GM23338 (cell line): Measurements from ENCODE around the gene ZNF10. TPM values are rescaled to one million over a fixed set of nuclear protein-coding genes. Genes with fewer than 3 reads are reported as not detected.

Experiments
- ATAC-seq: fragments of 200-7000 bp; cut with Tn5 transposase; 3 replicates; pipeline ENCODE4 v1.9.1; 2020
- DNase-seq: peaks from one replicate; pipeline ENCODE4 v3.0.0-alpha.2; 2015; ENCODE audit warnings: low spot score
- H2AFZ ChIP-seq: fragments of 200-600 bp; sonication (generic); 2 replicates; pipeline ENCODE4 v1.8.0; 2016; ENCODE audit warnings: antibody characterized with exemption, mild to moderate bottlenecking, moderate library complexity
- H3F3A ChIP-seq: fragments of 200-600 bp; sonication (generic); replicated peaks from 2 replicates; pipeline ENCODE4 v1.8.0; 2017; ENCODE audit warnings: antibody characterized with exemption, mixed run types, low read depth
- H3K27ac ChIP-seq: fragments of 200-600 bp; sonication (generic); 2 replicates; pipeline ENCODE4 v1.6.1; 2016; ENCODE audit warnings: low read depth
- H3K27me3 ChIP-seq: fragments of 200-600 bp; sonication (generic); 2 replicates; pipeline ENCODE4 v1.8.0; 2016; ENCODE audit warnings: mild to moderate bottlenecking, mixed run types, moderate library complexity; ENCODE audit not compliant: insufficient read depth
- H3K36me3 ChIP-seq: fragments of 200-600 bp; sonication (generic); 2 replicates; pipeline ENCODE4 v1.8.0; 2016; ENCODE audit warnings: mild to moderate bottlenecking; ENCODE audit not compliant: insufficient read depth
- H3K4me1 ChIP-seq: fragments of 200-600 bp; sonication (generic); 2 replicates; pipeline ENCODE4 v1.8.0; 2016; ENCODE audit warnings: mild to moderate bottlenecking, moderate library complexity; ENCODE audit not compliant: insufficient read depth
- H3K4me2 ChIP-seq: fragments of 200-600 bp; sonication (generic); 2 replicates; pipeline ENCODE4 v1.7.1; 2017; ENCODE audit warnings: mixed run types
- H3K4me3 ChIP-seq: fragments of 200-600 bp; sonication (generic); 2 replicates; pipeline ENCODE4 v1.6.1; 2016; ENCODE audit warnings: mixed run types
- H3K79me2 ChIP-seq: fragments of 200-600 bp; sonication (generic); replicated peaks from 2 replicates; pipeline ENCODE4 v1.8.0; 2017; ENCODE audit warnings: mild to moderate bottlenecking; ENCODE audit not compliant: insufficient read depth
- H3K9me2 ChIP-seq: fragments of 200-600 bp; sonication (generic); 2 replicates; pipeline ENCODE4 v1.8.0; 2017; ENCODE audit not compliant: insufficient read depth
- H4K20me1 ChIP-seq: fragments of 200-600 bp; sonication (generic); replicated peaks from 2 replicates; pipeline ENCODE4 v1.8.0; 2017; ENCODE audit warnings: mild to moderate bottlenecking; ENCODE audit not compliant: insufficient read depth
- H3K27ac Mint-ChIP-seq: 2 replicates; pipeline ENCODE4 v1.8.0; 2020; ENCODE audit warnings: inconsistent platforms, mild to moderate bottlenecking, moderate library complexity, mixed read lengths
- H3K27me3 Mint-ChIP-seq: 3 replicates; pipeline ENCODE4 v1.8.0; 2022; ENCODE audit warnings: low read depth, mild to moderate bottlenecking, moderate library complexity, mixed read lengths, inconsistent platforms; ENCODE audit not compliant: insufficient read depth, poor library complexity
- H3K36me3 Mint-ChIP-seq: 3 replicates; pipeline ENCODE4 v1.8.0; 2021; ENCODE audit warnings: low read depth, mild to moderate bottlenecking, inconsistent platforms, moderate library complexity, mixed read lengths
- H3K4me1 Mint-ChIP-seq: 3 replicates; pipeline ENCODE4 v1.8.0; 2020; ENCODE audit warnings: mild to moderate bottlenecking, inconsistent platforms, mixed read lengths
- H3K4me3 Mint-ChIP-seq: 3 replicates; pipeline ENCODE4 v1.8.0; 2021; ENCODE audit warnings: moderate library complexity, mild to moderate bottlenecking, inconsistent platforms, mixed read lengths
- H3K9me3 Mint-ChIP-seq: 3 replicates; pipeline ENCODE4 v1.8.0; 2020; ENCODE audit warnings: moderate library complexity, mild to moderate bottlenecking, inconsistent platforms, mixed read lengths
- CREB1 ChIP-seq: fragments of 250-450 bp; sonication (Bioruptor Pico); IDR thresholded peaks from 2 replicates; pipeline ENCODE4 v1.5.0; 2020; ENCODE audit warnings: low read depth, mild to moderate bottlenecking, moderate library complexity
- EZH2 ChIP-seq: fragments of 200-600 bp; sonication (generic); IDR thresholded peaks from one replicate; pipeline ENCODE4 v1.8.0; 2017; ENCODE audit warnings: antibody characterized with exemption, mild to moderate bottlenecking, low read depth; ENCODE audit not compliant: unreplicated experiment
- EZH2phosphoT487 ChIP-seq: fragments of 200-600 bp; sonication (generic); IDR thresholded peaks from one replicate; pipeline ENCODE4 v1.8.1; 2018; ENCODE audit warnings: antibody characterized with exemption; ENCODE audit not compliant: unreplicated experiment
- JUNB ChIP-seq: IDR thresholded peaks from one replicate; pipeline ENCODE4 v1.6.1; 2016; ENCODE audit warnings: antibody characterized with exemption; ENCODE audit not compliant: unreplicated experiment
- NANOG ChIP-seq: IDR thresholded peaks from 2 replicates; pipeline ENCODE4 v1.6.1; 2016; ENCODE audit warnings: antibody characterized with exemption, borderline replicate concordance
- POLR2AphosphoS5 ChIP-seq: IDR thresholded peaks from 2 replicates; pipeline ENCODE4 v1.6.1; 2016; ENCODE audit warnings: antibody characterized with exemption, low read depth
- STAT1 ChIP-seq: IDR thresholded peaks from one replicate; pipeline ENCODE4 v1.6.1; 2016; ENCODE audit warnings: antibody characterized with exemption; ENCODE audit not compliant: unreplicated experiment
- ZNF331 ChIP-seq: fragments of 250-450 bp; sonication (Bioruptor Pico); IDR thresholded peaks from 2 replicates; pipeline ENCODE4 v1.5.0; 2020; ENCODE audit warnings: low read depth, mild to moderate bottlenecking, moderate library complexity
- polyA plus RNA-seq: library from polyadenylated mRNA; unstranded; fragments of >200 nt; fragmentation: Nextera tagmentation; extraction: Ambion mirVana; gene quantifications from 2 replicates; pipeline ENCODE4 v1.2.1, GENCODE V29; 2016
- total RNA-seq: library from RNA; depleted of rRNA; stranded (reverse); fragments of >200 nt; shearing (Covaris generic); gene quantifications from 2 replicates; pipeline ENCODE4 v1.2.3, GENCODE V29; 2014
- TF ChIP-seq, protein P1 (sequence below), 2 experiments: fragments of 200-600 bp in 1 of 2; sonication (generic) in 1 of 2; conservative IDR thresholded peaks; 2 replicates each; pipeline versions ENCODE4 v1.5.1 to v1.6.1; 2016 to 2017; ENCODE audit warnings: antibody characterized with exemption in 2 of 2, low read depth in 2 of 2, mild to moderate bottlenecking in 2 of 2, moderate library complexity in 1 of 2
- TF ChIP-seq, protein P2 (sequence below): fragments of 250-450 bp; sonication (Bioruptor Pico); IDR thresholded peaks from 2 replicates; pipeline ENCODE4 v1.5.0; 2020; ENCODE audit warnings: mild to moderate bottlenecking, moderate library complexity
- TF ChIP-seq, protein P3 (sequence below): IDR thresholded peaks from 2 replicates; pipeline ENCODE4 v1.6.1; 2016; ENCODE audit warnings: antibody characterized with exemption

Gene ZNF10
- total and polyA plus RNA-seq, 2 experiments from 2014 or later, result 8.2 to 18.5 TPM

DNA sequence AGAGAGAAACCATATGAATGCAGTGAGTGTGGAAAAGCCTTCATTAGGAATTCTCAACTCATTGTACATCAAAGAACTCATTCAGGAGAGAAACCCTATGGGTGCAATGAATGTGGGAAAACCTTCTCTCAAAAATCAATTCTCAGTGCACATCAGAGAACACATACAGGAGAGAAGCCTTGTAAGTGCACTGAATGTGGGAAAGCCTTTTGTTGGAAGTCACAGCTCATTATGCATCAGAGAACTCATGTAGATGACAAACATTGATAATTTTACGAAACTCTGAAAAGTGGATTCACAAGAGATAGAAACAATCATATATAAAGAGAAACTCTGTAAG lies 73.8 kb downstream of the ZNF10 start:
- no peak for ATAC-seq
- peaks cover 98% of the 10 kb centered on the region for H3K9me3 Mint-ChIP-seq
- no peak for DNase-seq
- peaks cover 83% of the 10 kb centered on the region for H3K36me3 Mint-ChIP-seq
- peaks cover 66% of the 10 kb centered on the region for H3K36me3 ChIP-seq
- no peaks in the 10 kb centered on the region for H4K20me1 ChIP-seq
- peaks cover 20% of the 10 kb centered on the region for H3F3A ChIP-seq
- H3K27me3 ChIP-seq, result no peaks in the 10 kb centered on the region
- H3K4me3 Mint-ChIP-seq, result no peak overlapping the region
- H3K4me3 ChIP-seq, result peak overlapping the region; percentile 19; the same call in 1 of the 2 replicates
- H2AFZ ChIP-seq, result no peak overlapping the region
- no peaks in the 10 kb centered on the region for H3K4me1 Mint-ChIP-seq
- no peak overlapping the region for H3K4me2 ChIP-seq
- no peak overlapping the region for H3K27ac ChIP-seq
- H3K27me3 Mint-ChIP-seq, result peaks cover 35% of the 10 kb centered on the region
- H3K79me2 ChIP-seq, result no peaks in the 10 kb centered on the region
- H3K9me2 ChIP-seq, result no peaks in the 10 kb centered on the region
- H3K27ac Mint-ChIP-seq, result no peak overlapping the region
- no peak for TF ChIP-seq EZH2
- TF ChIP-seq, protein P1, sequence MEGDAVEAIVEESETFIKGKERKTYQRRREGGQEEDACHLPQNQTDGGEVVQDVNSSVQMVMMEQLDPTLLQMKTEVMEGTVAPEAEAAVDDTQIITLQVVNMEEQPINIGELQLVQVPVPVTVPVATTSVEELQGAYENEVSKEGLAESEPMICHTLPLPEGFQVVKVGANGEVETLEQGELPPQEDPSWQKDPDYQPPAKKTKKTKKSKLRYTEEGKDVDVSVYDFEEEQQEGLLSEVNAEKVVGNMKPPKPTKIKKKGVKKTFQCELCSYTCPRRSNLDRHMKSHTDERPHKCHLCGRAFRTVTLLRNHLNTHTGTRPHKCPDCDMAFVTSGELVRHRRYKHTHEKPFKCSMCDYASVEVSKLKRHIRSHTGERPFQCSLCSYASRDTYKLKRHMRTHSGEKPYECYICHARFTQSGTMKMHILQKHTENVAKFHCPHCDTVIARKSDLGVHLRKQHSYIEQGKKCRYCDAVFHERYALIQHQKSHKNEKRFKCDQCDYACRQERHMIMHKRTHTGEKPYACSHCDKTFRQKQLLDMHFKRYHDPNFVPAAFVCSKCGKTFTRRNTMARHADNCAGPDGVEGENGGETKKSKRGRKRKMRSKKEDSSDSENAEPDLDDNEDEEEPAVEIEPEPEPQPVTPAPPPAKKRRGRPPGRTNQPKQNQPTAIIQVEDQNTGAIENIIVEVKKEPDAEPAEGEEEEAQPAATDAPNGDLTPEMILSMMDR (conservative IDR thresholded peaks at IDR 0.05; ENCODE audit: low read depth in 2 of 2), result no peak
- TF ChIP-seq ZNF331 (CRISPR knock-in tag), result no peak
- no peaks in the 10 kb centered on the region for H3K4me1 ChIP-seq

DNA sequence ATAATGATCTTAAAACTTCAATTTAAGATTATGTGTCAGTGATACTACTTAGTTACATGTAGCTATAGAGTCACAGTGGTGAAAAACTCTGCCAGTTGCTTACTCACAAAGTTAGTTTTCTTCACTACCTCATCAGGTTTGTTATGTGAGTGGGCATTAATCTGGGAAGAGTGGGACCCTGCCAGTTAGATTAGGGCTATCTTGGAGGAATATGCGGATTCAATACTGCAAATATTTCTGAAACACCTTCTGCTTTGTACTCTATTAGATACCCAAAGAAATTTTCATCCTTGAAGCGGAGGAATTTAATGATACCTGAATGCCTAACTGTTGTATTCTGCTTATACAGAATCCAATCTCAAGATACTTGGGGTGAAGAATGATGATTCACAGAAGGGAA lies 76.0 kb downstream of the ZNF10 start:
- no peak for ATAC-seq
- no peak for TF ChIP-seq ZNF331 (CRISPR knock-in tag)
- TF ChIP-seq CREB1 (CRISPR knock-in tag), result no peak
- no peak for TF ChIP-seq POLR2AphosphoS5
- TF ChIP-seq JUNB, result no peak
- TF ChIP-seq NANOG, result no peak
- TF ChIP-seq, protein P2, sequence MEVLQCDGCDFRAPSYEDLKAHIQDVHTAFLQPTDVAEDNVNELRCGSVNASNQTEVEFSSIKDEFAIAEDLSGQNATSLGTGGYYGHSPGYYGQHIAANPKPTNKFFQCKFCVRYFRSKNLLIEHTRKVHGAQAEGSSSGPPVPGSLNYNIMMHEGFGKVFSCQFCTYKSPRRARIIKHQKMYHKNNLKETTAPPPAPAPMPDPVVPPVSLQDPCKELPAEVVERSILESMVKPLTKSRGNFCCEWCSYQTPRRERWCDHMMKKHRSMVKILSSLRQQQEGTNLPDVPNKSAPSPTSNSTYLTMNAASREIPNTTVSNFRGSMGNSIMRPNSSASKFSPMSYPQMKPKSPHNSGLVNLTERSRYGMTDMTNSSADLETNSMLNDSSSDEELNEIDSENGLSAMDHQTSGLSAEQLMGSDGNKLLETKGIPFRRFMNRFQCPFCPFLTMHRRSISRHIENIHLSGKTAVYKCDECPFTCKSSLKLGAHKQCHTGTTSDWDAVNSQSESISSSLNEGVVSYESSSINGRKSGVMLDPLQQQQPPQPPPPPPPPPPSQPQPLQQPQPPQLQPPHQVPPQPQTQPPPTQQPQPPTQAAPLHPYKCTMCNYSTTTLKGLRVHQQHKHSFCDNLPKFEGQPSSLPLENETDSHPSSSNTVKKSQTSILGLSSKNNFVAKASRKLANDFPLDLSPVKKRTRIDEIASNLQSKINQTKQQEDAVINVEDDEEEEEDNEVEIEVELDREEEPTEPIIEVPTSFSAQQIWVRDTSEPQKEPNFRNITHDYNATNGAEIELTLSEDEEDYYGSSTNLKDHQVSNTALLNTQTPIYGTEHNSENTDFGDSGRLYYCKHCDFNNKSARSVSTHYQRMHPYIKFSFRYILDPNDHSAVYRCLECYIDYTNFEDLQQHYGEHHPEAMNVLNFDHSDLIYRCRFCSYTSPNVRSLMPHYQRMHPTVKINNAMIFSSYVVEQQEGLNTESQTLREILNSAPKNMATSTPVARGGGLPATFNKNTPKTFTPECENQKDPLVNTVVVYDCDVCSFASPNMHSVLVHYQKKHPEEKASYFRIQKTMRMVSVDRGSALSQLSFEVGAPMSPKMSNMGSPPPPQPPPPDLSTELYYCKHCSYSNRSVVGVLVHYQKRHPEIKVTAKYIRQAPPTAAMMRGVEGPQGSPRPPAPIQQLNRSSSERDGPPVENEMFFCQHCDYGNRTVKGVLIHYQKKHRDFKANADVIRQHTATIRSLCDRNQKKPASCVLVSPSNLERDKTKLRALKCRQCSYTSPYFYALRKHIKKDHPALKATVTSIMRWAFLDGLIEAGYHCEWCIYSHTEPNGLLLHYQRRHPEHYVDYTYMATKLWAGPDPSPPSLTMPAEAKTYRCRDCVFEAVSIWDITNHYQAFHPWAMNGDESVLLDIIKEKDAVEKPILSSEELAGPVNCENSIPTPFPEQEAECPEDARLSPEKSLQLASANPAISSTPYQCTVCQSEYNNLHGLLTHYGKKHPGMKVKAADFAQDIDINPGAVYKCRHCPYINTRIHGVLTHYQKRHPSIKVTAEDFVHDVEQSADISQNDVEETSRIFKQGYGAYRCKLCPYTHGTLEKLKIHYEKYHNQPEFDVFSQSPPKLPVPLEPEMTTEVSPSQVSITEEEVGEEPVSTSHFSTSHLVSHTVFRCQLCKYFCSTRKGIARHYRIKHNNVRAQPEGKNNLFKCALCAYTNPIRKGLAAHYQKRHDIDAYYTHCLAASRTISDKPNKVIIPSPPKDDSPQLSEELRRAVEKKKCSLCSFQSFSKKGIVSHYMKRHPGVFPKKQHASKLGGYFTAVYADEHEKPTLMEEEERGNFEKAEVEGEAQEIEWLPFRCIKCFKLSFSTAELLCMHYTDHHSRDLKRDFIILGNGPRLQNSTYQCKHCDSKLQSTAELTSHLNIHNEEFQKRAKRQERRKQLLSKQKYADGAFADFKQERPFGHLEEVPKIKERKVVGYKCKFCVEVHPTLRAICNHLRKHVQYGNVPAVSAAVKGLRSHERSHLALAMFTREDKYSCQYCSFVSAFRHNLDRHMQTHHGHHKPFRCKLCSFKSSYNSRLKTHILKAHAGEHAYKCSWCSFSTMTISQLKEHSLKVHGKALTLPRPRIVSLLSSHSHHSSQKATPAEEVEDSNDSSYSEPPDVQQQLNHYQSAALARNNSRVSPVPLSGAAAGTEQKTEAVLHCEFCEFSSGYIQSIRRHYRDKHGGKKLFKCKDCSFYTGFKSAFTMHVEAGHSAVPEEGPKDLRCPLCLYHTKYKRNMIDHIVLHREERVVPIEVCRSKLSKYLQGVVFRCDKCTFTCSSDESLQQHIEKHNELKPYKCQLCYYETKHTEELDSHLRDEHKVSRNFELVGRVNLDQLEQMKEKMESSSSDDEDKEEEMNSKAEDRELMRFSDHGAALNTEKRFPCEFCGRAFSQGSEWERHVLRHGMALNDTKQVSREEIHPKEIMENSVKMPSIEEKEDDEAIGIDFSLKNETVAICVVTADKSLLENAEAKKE (CRISPR knock-in tag), result no peak
- TF ChIP-seq EZH2phosphoT487, result no peak
- no peak for TF ChIP-seq EZH2
- TF ChIP-seq, protein P1 (conservative IDR thresholded peaks at IDR 0.05; ENCODE audit: low read depth in 2 of 2), result no peak
- TF ChIP-seq STAT1, result no peak
- TF ChIP-seq, protein P3, sequence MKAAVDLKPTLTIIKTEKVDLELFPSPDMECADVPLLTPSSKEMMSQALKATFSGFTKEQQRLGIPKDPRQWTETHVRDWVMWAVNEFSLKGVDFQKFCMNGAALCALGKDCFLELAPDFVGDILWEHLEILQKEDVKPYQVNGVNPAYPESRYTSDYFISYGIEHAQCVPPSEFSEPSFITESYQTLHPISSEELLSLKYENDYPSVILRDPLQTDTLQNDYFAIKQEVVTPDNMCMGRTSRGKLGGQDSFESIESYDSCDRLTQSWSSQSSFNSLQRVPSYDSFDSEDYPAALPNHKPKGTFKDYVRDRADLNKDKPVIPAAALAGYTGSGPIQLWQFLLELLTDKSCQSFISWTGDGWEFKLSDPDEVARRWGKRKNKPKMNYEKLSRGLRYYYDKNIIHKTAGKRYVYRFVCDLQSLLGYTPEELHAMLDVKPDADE, result no peak
- H3K4me3 ChIP-seq, result no peak overlapping the region
- no peaks in the 10 kb centered on the region for H3K4me1 Mint-ChIP-seq
- no peaks in the 10 kb centered on the region for H3K79me2 ChIP-seq
- peaks cover 53% of the 10 kb centered on the region for H3K36me3 ChIP-seq
- H4K20me1 ChIP-seq, result no peaks in the 10 kb centered on the region
- no peak overlapping the region for H3K4me3 Mint-ChIP-seq
- DNase-seq, result no peak
- no peaks in the 10 kb centered on the region for H3K27me3 ChIP-seq
- no peak overlapping the region for H3K27ac ChIP-seq
- H2AFZ ChIP-seq, result no peak overlapping the region
- peaks cover 98% of the 10 kb centered on the region for H3K9me3 Mint-ChIP-seq
- no peaks in the 10 kb centered on the region for H3K9me2 ChIP-seq
- H3F3A ChIP-seq, result peaks cover 20% of the 10 kb centered on the region
- H3K27me3 Mint-ChIP-seq, result peaks cover 35% of the 10 kb centered on the region
- H3K4me1 ChIP-seq, result no peaks in the 10 kb centered on the region
- peaks cover 68% of the 10 kb centered on the region for H3K36me3 Mint-ChIP-seq
- H3K4me2 ChIP-seq, result no peak overlapping the region
- no peak overlapping the region for H3K27ac Mint-ChIP-seq
